GM21390 (cell line): ENCODE results near the gene BTRC.
A peak's percentile ranks its signal among the peaks of the same experiment; 100 is the strongest.
"Not testable (repeated sequence)": the region's sequence is repeated elsewhere in the genome, so short reads cannot be mapped to it uniquely, and the experiment has no call there.

ENCODE experiments used
- ATAC-seq: cut with Tn5 transposase; IDR thresholded peaks from one replicate; pipeline ENCODE4 v1.9.1; 2021; ENCODE audit not compliant: unreplicated experiment

Gene BTRC

DNA sequence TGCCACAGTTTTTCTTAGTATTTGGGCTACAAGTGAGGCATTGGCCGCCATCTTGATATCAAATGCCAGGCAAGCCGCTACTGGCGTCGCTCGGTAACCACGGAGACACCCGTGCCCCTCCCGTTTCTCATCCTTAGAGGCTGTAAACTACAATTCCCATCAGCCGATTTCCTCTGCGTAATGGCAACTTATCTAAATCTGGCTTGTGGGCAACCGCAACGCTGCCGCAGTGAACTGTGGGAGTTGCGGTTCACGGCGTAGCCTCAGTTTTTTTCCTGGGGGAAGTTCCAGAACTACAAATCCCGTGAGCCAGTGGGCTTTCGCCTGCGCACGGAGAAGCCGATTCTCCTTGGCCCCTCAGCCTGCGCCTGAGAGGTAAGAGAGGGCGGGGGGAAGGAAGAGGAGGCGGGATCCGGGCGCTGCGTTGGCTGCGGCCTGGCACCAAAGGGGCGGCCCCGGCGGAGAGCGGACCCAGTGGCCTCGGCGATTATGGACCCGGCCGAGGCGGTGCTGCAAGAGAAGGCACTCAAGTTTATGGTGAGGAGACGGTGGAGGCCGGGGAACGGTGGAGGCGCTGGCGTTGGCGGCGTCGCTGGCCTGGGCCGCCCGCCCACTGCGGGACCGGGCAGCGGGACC, at the start of gene BTRC:
BTRC (plus strand) TSS at position 474 of the 636 bp plus-strand sequence; CDS start at position 490, 16 bp downstream.
- ATAC-seq: peak; percentile 93

DNA sequence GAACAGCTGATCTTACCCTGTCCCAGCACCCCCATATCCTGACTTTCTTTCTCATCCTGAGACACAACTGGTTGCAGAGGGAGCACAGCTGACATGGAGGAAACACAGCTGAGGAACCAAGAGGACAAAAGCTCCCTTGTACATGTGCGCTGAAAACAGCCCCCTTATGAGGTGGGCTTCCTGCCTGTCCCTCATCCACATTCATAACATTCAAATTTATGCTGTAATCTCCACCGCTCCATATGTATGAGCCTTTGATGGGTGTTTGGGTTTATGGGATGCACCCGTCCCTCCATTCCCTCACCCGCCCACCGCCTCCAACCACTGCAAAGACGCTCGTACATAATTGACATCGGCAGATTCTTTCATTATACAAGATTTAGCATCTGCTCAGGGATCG, 49.6 kb upstream of the BTRC start:
- ATAC-seq: no peak

DNA sequence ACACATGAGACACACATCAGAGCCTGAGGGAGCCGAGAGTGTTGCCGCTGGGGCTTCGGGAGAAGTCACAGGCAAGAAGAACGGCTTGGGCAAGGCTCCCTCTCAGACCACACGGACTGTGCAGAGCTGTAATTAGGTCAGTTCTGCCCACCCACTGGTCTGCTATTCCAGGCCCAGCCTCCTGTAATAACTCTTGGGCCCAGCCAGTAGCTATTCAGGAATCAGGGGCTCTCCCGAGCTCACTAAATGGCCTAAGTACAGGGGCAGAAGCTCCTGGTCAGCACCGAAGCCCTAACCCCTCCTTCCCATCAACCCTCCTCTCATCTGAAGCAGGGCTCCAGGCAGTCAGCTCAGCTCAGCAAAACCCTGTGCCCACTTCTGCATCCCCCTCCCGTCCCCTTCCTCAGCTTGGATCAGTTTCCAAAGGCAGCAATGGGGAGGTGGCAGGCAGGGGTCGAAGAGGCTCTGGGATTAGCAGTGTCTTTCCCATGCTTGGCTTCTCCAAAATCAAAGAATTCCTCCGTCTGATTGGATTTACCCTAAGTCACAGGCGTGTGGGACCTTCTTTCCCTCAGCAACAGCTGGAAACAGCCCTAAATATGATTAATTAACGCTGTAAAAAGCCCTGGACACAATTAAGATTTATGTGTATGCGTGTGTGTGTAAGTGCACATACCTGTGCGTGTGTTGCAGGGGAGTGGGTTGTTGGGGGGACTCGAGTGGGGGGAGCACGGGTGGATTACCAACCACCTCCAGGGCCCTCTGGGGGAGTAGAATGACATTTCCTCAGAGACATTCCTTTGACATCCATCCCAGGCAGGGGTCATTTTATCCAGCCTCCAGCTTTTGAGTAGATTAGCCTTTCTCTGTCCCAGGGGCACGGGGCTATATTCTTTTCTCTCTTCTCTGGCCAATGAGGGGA, 48.4 kb upstream of the BTRC start:
- no peak for ATAC-seq

DNA sequence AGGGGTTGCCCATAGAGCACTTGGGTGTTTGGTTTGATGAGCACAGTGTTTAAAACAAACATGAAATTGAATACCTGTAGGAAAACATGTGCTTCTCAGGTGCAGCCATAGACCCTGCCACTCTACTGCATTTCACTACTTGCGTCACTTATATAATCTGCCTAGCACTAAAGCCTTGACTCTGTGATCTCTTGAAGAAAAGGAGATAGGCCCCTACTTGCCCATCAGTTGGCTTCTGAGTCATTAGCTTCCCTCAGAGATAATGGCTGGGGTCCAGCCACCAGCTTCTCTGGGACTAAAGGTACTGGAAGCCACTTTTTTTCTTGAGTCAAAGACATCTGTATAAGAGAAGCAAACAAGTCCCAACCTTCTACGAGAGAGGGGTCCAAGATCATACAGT, 45.9 kb upstream of the BTRC start:
- no peak for ATAC-seq

DNA sequence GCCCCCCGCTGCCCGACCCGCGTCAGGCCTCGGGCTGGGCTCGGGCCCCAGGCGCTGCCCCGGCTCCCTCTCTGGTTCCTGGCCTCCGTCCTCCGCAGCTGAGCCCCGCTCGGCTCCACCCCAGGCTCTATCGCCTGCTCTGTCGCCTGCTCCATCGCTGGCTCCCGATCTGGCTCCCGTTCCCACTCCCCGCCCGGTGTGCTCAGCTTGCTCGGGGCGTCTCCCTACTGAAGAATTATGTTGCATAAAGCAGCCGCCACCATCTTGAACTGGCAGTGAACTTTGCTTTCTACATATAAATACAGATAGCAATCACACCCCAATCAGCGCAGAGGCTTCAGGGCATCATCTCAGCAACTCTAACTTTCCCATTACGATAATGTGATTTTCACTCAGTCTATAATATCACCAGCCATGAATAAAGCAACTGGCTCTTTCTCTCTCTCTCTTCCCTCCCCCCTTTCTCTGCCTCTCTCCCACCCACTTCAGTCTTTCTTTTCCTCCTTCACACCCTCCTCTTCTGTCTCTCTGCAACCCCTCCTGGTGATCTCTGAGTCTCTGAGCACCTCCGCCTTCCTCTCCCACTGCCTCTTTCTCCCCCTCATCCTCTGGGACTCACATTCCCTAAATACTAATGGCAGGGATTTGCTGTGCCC, 43.3 kb upstream of the BTRC start:
- ATAC-seq: no peak

DNA sequence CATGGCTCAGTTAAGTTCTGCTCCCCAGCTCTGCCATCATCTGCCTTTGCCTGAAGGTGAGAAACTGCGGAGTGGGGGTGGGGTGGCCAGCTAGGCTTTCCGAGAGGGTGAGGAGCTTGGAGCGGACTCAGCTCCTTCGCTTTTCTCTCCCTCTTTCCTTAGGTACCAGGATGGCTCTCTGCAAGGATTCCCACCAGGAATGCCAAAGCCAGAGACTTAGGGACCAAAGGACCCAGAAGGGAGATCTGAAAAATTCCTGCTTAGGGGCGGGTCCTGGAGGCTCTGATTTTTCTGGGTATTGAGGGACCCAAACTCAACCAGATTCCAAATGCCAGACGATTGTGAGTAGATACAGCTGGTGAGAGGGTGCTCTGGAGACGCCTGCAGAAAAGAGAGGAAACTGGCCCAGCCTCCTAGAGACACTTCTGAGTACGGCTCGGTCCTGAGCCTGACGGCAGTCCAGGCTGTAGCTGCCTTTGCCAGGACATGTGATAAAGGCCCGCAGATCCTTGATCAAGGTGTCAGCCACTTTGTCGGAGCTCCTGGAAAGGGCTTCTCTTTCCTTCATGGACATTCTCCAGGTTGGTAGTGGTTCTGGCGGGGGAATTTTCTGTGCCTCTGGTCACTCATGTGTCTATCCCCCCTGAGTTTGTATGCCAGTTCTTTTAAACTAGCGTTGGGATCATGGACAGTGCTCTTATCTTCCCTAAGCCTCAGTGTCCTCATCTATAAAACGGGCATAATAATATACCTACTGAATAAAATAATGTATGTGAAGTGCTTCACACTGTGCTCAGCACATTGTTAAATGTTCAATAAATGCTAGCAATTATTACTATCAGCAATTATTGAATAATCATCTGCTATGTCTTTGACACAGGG, 42.5 kb upstream of the BTRC start:
- no peak for ATAC-seq

DNA sequence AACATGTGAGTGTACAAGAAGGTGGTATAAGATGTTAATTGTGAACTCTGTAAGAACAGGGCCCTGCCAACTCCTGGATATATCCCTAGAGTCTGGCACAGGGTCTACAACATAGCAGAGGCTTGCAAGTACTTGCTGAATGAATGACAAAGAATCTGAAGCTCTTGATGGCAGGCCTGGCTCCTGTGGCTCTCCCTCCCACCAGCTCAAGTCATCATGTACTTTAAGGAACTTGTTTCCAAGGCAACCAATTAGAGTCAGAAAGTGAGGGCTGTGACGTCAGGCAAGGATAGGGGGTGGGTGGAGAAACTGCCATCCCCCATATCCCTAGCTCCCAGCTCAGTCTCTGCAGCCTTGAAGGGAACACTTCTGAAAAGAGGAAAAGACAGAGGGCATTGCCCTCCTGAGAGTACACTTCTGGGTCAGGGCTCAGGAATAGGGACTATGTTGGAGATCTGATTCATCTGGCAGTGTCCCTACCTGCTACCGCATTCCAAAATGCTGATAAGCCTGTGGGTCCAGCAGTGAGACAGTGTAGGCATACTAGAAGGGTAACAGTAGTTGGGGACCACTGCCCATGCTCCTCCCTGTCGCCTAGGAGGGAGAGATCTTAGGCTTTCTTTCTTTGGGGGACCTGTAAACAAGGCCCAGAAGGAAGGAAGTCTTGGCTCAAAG, 34.6 kb upstream of the BTRC start:
- ATAC-seq: no peak

DNA sequence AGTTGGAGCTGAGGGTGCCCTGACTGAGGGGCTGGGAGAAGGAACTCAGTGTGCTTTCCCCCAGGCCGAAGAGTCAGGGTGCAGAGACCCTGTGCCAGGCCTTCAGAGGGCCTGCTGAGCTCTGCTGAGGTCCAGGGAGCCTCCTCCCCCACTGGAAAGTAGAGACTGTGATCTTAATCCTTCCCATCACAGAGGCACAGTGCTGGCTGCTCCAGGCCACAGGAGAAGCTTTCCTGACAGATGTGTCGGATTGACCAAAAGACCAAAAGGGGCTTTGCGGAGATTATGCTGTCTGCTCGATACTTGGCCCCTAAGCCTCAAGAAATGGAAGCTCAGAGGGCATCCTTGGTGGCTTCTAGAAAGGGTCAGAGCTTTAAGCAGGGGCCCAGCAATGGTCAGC, 32.9 kb upstream of the BTRC start:
- ATAC-seq: no peak

DNA sequence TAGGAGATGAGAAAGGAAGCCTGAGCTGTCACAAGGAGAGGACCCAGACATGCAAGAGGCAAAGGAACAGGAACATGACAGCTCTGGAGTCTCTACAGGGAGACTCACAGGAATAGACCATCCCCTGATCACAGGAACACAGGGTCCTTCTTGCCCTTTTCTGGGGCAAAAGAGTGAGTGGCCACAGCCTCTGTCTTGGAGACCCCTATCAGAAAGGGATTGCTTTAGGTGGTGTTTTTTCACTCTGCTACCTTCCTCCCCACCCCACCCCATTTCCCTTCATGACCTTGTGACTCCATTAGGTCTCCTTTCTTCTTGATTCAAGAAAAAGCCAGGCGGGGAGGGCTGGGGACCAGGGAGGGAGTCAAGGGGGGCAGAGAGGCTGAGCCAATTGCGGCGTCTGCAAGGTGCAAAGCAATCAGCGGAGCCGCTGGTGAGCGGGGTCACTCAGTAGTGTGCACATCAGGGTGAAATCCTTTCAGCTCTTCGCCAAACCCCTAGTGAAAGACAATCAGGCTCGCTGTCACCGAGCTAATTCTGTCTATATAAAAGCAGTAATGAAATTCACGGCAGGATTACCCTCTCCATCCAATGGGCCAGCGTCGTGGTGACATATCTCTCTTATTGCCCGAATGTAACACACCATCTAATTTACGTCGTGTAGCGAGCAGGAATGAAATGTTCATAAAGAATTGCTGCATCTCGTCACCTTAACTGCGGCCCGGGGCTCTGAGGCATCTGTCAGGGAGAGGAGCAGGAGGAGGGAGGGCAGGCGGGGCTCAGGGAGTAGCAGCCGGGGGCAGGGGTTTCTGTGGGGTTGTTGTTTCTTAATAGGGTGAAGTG, 31.5 kb upstream of the BTRC start:
- ATAC-seq: no peak

DNA sequence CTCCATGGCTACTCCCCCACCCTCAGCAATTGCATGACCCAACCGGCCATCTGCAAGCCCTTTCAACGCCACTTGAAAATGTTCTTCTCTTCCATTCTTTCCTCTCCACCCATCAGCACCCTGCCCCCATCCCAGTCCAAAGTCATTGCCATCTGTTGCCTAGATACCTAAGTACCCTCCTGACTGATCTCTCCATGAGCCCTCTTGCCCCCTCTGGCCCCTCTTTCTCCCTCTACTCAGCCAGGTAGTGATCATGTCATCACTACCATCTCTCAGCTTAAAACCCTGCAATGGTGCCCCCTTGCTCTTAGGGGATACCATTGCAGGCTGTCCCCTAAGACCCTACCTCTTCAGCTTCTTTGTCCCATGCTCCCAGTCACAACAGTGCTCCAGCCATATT, 30.5 kb upstream of the BTRC start:
- ATAC-seq: no peak

DNA sequence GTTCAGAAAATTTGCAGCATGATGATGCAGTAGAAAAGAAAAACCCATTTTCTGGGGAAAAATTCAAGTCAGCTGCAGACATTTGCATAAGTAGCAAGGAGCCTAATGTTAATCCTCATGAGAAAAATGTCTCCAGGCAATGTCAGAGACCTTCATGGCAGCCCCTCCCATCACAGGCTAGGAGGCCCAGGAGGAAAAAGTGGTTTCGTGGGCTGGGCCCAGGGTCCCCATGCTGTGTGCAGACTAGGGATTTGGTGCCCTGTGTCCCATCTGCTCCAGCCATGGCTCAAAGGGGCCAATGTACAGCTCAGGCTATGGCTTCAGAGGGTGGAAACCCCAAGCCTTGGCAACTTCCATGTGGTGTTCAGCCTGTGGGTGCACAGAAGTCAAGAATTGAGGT, 26.5 kb upstream of the BTRC start:
- ATAC-seq: not testable (repeated sequence)

DNA sequence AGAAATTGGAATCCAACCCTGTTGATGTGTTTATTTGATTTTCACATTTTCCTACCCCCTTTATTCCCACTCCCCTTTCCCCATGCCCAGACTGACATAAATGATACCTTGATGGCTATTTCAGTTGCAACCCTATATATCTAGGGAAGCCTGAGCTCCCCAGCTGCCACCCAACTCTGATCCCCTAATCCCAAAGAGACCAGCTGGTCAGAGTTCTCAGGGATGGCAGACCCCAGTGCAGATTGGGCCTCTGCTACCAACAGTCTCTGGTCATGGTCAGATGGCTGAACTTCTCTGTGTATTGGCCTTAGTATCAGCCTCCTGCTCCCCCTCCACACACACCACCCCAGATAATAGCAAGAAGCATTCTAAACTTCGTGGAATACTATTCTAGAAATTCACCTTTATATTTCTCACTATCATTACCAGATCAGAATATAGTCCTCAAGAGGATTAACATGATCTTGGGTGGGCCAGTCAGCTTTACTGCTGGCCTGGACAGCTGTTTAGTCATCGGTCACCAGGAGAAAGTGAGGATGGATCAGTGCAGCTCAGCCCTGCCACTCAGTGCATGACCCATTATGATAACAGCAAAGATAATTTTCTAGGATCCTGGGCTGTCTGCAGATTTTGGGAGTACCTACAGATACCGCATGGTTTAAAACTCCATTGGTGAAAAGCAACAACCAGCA, 24.5 kb upstream of the BTRC start:
- no peak for ATAC-seq

DNA sequence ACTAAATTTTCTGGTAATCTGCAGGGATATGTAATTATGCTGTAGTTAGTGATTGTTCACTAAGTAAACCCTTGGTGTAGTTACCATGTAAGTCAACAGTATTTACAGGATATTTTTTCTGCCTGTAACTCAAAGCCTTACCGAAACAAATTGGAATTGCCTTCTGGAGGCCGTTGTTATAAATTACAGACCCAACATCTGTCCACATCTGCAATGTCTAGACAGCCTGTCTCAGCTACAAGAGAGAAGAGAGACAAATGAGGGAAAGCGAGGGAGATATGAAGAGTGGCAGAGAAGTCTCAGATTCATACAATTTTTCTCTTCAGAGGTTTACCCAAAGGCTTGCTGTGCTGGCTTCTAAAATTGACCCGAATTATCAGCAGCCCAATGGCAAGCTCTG, 23.7 kb upstream of the BTRC start:
- ATAC-seq: no peak

DNA sequence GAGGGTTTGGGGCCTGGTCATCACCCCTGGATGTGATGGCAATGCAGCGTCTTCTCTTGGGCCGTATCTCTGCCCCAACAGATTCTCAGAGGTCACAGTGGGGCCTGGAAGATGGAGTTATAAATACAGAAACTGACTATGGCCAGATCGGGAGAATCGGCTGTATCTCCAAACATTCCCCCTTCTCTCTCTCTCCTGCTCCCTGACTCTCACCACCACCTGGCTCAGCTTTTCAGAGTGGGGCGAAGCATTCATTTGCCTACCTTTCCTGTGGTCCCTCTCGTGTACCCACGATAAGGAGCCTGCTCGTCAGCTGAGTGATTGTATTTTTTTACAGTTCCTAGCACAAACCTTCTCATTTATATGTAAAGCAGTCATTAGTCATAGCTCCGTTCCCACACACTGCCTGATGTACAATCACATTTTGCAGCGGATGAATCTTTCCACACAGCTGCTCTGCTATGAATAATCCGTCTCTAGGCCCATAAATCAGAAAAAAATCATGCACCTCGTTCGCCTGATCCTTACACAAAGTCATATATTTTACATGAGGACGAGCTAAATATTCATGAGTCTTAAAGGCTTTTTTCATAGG, 23.2 kb upstream of the BTRC start:
- ATAC-seq: no peak

DNA sequence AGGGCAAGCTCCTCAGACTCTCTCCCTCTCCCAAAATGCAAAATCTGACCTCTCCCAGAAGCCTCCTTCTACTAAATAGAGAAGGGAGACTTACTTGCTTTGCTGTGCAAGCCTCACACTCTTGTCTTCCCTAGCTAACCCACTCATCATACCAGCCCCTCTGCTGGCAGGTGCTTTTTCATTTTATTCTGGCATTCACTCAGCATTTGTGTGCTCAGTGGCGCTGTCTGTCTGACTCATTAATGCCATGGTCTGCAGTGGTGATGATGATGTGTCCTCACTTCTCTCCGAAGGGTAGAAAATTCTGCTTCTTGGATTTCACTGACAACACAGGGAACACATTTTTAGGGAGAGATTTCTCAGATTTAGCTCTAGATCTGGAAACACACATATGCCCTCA, 22.0 kb upstream of the BTRC start:
- ATAC-seq: no peak

DNA sequence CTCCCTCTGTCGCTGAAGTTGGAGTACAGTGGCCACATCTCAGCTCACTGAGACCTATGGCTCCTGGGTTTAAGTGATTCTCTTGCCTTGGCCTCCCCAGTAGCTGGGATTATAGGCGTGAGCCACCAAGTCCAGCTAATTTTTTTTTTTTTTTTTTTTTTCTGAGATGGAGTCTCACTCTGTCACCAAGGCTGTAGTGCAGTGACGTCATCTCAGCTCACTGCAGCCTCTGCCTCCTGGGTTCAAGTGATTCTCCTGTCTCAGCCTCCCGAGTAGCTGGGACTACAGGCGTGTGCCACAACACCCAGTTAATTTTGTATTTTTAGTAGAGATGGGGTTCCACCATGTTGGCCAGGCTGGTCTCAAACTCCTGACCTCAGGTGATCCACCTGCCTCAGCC, 19.7 kb upstream of the BTRC start:
- not testable (repeated sequence) for ATAC-seq

DNA sequence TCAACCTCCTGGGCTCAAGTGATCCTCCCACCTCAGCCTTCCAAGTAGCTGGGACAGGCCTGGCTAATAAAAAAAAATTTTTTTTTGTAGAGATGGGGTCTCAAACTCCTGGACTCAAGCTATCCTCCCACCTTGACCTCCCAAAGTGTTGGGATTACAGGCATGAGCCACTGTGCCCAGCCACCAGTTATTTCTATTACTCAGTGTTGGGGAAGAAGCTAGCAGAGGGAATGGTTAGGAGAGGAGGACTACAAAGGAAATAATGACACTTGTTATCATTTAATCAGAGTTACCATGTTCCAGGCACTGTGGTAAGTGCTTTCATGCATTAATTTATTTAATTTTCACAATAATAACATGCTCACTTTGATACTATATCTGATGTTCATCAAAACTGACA, 17.6 kb upstream of the BTRC start:
- no peak for ATAC-seq

DNA sequence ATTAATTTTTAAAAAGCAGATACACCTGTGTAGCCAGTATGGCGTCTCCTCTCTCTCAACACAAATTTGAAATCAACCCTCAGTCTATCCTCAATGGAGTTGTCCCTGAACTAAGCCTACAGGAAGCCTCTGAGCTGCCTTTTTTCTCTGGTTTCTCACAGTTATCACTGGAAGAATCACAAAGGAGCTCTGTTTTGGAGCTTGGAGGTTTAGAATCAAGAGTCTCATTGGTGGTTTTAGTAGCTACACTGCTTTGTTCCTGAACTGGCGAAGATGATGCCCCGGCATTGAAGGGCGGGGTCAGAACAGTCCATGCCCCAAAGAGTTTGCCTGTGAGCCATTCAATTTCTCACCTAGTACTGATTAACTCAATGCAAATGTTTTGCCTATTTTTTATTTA, 16.1 kb upstream of the BTRC start:
- no peak for ATAC-seq

DNA sequence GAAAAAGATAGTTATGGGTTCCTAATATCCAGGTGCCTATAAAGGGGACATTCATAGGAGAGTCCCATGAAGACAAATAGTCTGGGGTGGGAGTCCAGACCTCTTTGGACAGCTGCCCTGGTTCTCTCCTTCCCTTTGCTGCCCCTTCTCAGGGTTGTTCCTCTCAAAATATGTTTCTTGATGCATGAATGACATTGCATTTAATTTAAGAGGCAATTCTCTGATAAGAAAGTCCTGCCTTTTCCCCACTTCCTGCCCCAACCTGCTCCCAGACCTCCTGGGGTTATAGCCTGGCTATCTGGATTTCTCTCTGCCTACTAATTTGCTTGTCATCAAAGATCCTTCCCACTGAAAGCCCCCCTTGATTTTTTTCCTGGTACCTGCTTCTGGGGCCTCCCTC, 12.5 kb upstream of the BTRC start:
- no peak for ATAC-seq
